Measurements from ENCODE around the gene SLC8A1. TPM values are rescaled to one million over a fixed set of nuclear protein-coding genes. Genes with fewer than 3 reads are reported as not detected.

SLC8A1 gene
- total and polyA plus RNA-seq, 10 of the 15 experiments (the other 5 are each of a cell fraction or from before 2014, with no cell fraction given) = under 0.01 to 1.2 (median 0.01) TPM; not detected in 3

- Histone ChIP-seq H3K4me2 (ENCODE audit: control insufficient read depth, insufficient read depth) (peak overlapping the region; percentile 40; the same call in 1 of the 2 replicates), H3K79me2 (ENCODE audit: control insufficient read depth, insufficient read depth, low read length) (no peaks in the 10 kb centered on the region), H3K27me3 (replicated peaks in 1 of 2; ENCODE audit: control insufficient read depth in 2 of 2, insufficient read depth in 2 of 2, low read length in 1 of 2) (peaks cover 5 to 11% of the 10 kb centered on the region in 2 experiments), H2AFZ (ENCODE audit: control insufficient read depth, low read depth, low read length) (no peak overlapping the region), H3K9ac (ENCODE audit: control insufficient read depth, insufficient read depth, low read length) (no peak overlapping the region), H4K20me1 (ENCODE audit: control insufficient read depth, insufficient read depth) (no peaks in the 10 kb centered on the region), H3K27ac (ENCODE audit: control insufficient read depth, insufficient read depth) (no peak overlapping the region), H3K4me1 (ENCODE audit: control insufficient read depth, insufficient read depth, low read length) (no peaks in the 10 kb centered on the region), H3K9me3 (replicated peaks; ENCODE audit: control insufficient read depth, insufficient read depth, low read length) (no peaks in the 10 kb centered on the region), H3K36me3 (ENCODE audit: control insufficient read depth in 2 of 2, insufficient read depth in 2 of 2, low read length in 1 of 2) (no peaks in the 10 kb centered on the region), H3K4me3 (no peak overlapping the region)
- RAD21 ChIA-PET (ENCODE audit: unreplicated experiment) = interaction anchor here (0.9 to 3.2 kb wide), 4 partner anchors 12 to 537 kb away, joined by 3 to 29 read pairs (median 4); no protein-coding TSS in a partner anchor
- CTCF ChIA-PET = interaction anchor here (1.1 to 4.9 kb wide), 7 partner anchors 12 to 537 kb away, joined by 3 to 82 read pairs (median 8); no protein-coding TSS in a partner anchor
- TF ChIP-seq ZNF384 (IDR thresholded peaks at IDR 0.05; ENCODE audit: borderline replicate concordance, low read depth, low read length) (0 out of 2 replicates have a peak, but pooled peaks have one; percentile 8), GATAD2B (conservative IDR thresholded peaks at IDR 0.05; ENCODE audit: low read depth) (no peak)
- peak; percentile 30; the same call in 2 of the 3 replicates for ATAC-seq
- POLR2A ChIA-PET = no interaction called here
- in situ Hi-C loops (cut with MboI) (no loop called here), intact Hi-C loops (cut with micrococcal nuclease; ENCODE audit: unreplicated experiment) (no loop called here)
- no peak for FAIRE-seq
- no TSS peak for BruUV-seq (replicated peaks)
- 5% methylated on average over 11 of the region's 12 CpGs for WGBS (ENCODE audit: insufficient coverage, insufficient replicate concordance, low lambda C conversion rate, missing lambda C conversion rate)
- DNase-seq (ENCODE audit: low read depth, low spot score) = no peak
- SMC1A ChIA-PET (ENCODE audit: uncharacterized antibody, unreplicated experiment) = interaction anchor here (0.5 to 4.5 kb wide), 9 partner anchors 8 to 186 kb away, joined by 3 to 39 read pairs (median 4); no protein-coding TSS in a partner anchor
Observed at GRCh38 chr2:40450066-40450795, 1.7 kb downstream of the SLC8A1 start.

- H3K4me1 ChIP-seq (ENCODE audit: control insufficient read depth, insufficient read depth, low read length) = no peaks in the 10 kb centered on the region
- BruUV-seq (replicated peaks) = no TSS peak
- no peaks in the 10 kb centered on the region for H3K9me3 ChIP-seq (replicated peaks; ENCODE audit: control insufficient read depth, insufficient read depth, low read length)
- no peak overlapping the region for H3K9ac ChIP-seq (ENCODE audit: control insufficient read depth, insufficient read depth, low read length)
- H3K4me2 ChIP-seq (ENCODE audit: control insufficient read depth, insufficient read depth) = no peak overlapping the region
- DNase-seq (ENCODE audit: low read depth, low spot score) (no peak), FAIRE-seq (peak; percentile 23), ATAC-seq (peak; percentile 61)
- H3K4me3 ChIP-seq = no peak overlapping the region
- POLR2A ChIA-PET = no interaction called here
- WGBS (ENCODE audit: insufficient coverage, insufficient replicate concordance, low lambda C conversion rate, missing lambda C conversion rate) = 1% methylated on average over 3 of the region's 3 CpGs
- intact Hi-C loops (cut with micrococcal nuclease; ENCODE audit: unreplicated experiment) (loop anchor here (2.0 kb wide), 1 partner anchor 106 kb away; no protein-coding TSS in a partner anchor), in situ Hi-C loops (cut with MboI) (no loop called here)
- RAD21 ChIA-PET (ENCODE audit: unreplicated experiment) = interaction anchor here (0.7 to 3.2 kb wide), 3 partner anchors 22 to 262 kb away, joined by 3 to 29 read pairs (median 4); no protein-coding TSS in a partner anchor
- H2AFZ ChIP-seq (ENCODE audit: control insufficient read depth, low read depth, low read length) = no peak overlapping the region
- no peak overlapping the region for H3K27ac ChIP-seq (ENCODE audit: control insufficient read depth, insufficient read depth)
- H3K79me2 ChIP-seq (ENCODE audit: control insufficient read depth, insufficient read depth, low read length) = no peaks in the 10 kb centered on the region
- CTCF ChIA-PET = interaction anchor here (0.6 to 4.9 kb wide), 16 partner anchors 10 to 833 kb away, joined by 3 to 82 read pairs (median 3); no protein-coding TSS in a partner anchor
- peaks cover 5 to 11% of the 10 kb centered on the region in 2 experiments for H3K27me3 ChIP-seq (replicated peaks in 1 of 2; ENCODE audit: control insufficient read depth in 2 of 2, insufficient read depth in 2 of 2, low read length in 1 of 2)
- no peaks in the 10 kb centered on the region for H4K20me1 ChIP-seq (ENCODE audit: control insufficient read depth, insufficient read depth)
- no peaks in the 10 kb centered on the region for H3K36me3 ChIP-seq (ENCODE audit: control insufficient read depth in 2 of 2, insufficient read depth in 2 of 2, low read length in 1 of 2)
- SMC1A ChIA-PET (ENCODE audit: uncharacterized antibody, unreplicated experiment) = interaction anchor here (0.7 to 4.5 kb wide), 9 partner anchors 10 to 108 kb away, joined by 3 to 39 read pairs (median 3); no protein-coding TSS in a partner anchor
- no peak for TF ChIP-seq BCLAF1 (IDR thresholded peaks at IDR 0.05)
- no peak for TF ChIP-seq PBX3 (IDR thresholded peaks at IDR 0.05; ENCODE audit: insufficient replicate concordance, low read depth, low read length)
- peak; percentile 46; the same call in 1 of the 2 replicates for TF ChIP-seq PKNOX1 (IDR thresholded peaks at IDR 0.05)
- no peak for TF ChIP-seq ZNF24 (IDR thresholded peaks at IDR 0.05)
- no peak for TF ChIP-seq POLR2A (IDR thresholded peaks at IDR 0.05; ENCODE audit: low read depth, low read length)
Observed at GRCh38 chr2:40448476-40449079, 3.3 kb downstream of the SLC8A1 start.

All from GM12878 (cell line).